SK-N-SH treated with all-trans-retinoic acid at 6 μM for 48 hours (cell line): ENCODE measurements around the gene RXRA.

Experiments used
- ATAC-seq: fragments of 200-7000 bp; cut with Tn5 transposase; 3 replicates; pipeline ENCODE4 v1.9.1; 2020; ENCODE audit warnings: mild to moderate bottlenecking, moderate library complexity
- BACH2 ChIP-seq: fragments of 250-450 bp; sonication (Bioruptor Pico); IDR thresholded peaks from 2 replicates; pipeline ENCODE4 v1.9.0; 2021; ENCODE audit warnings: mild to moderate bottlenecking, borderline replicate concordance
- CSDC2 ChIP-seq: fragments of 250-450 bp; sonication (Bioruptor Pico); IDR thresholded peaks from 2 replicates; pipeline ENCODE4 v1.5.0; 2020; ENCODE audit warnings: mild to moderate bottlenecking, moderate library complexity
- CSRNP3 ChIP-seq: fragments of 250-450 bp; sonication (Bioruptor Pico); IDR thresholded peaks from 2 replicates; pipeline ENCODE4 v1.5.1; 2021; ENCODE audit warnings: mild to moderate bottlenecking, moderate library complexity
- ESRRG ChIP-seq: fragments of 250-450 bp; sonication (Bioruptor Pico); IDR thresholded peaks from 2 replicates; pipeline ENCODE4 v1.6.1; 2021; ENCODE audit warnings: mild to moderate bottlenecking
- ISL1 ChIP-seq: fragments of 250-450 bp; sonication (Bioruptor Pico); IDR thresholded peaks from 2 replicates; pipeline ENCODE4 v2.1.2; 2022; ENCODE audit warnings: mild to moderate bottlenecking, moderate library complexity
- OSR1 ChIP-seq: fragments of 250-450 bp; sonication (Bioruptor Pico); IDR thresholded peaks from 2 replicates; pipeline ENCODE4 v1.8.0; 2022; ENCODE audit warnings: moderate library complexity, mild to moderate bottlenecking, inconsistent platforms
- PATZ1 ChIP-seq: fragments of 250-450 bp; sonication (Bioruptor Pico); IDR thresholded peaks from 2 replicates; pipeline ENCODE4 v1.8.0; 2020; ENCODE audit warnings: mild to moderate bottlenecking, moderate library complexity, borderline replicate concordance
- POU6F1 ChIP-seq: fragments of 250-450 bp; sonication (Bioruptor Pico); IDR thresholded peaks from 2 replicates; pipeline ENCODE4 v1.8.0; 2021; ENCODE audit warnings: low read depth, mild to moderate bottlenecking, moderate library complexity, borderline replicate concordance
- PPARA ChIP-seq: fragments of 250-450 bp; sonication (Bioruptor Pico); IDR thresholded peaks from 2 replicates; pipeline ENCODE4 v1.5.0; 2020; ENCODE audit warnings: mild to moderate bottlenecking, borderline replicate concordance
- RARB ChIP-seq: fragments of 250-450 bp; sonication (Bioruptor Pico); IDR thresholded peaks from 2 replicates; pipeline ENCODE4 v1.8.0; 2021; ENCODE audit warnings: mild to moderate bottlenecking, moderate library complexity
- SNAI2 ChIP-seq: fragments of 250-450 bp; sonication (Bioruptor Pico); IDR thresholded peaks from 2 replicates; pipeline ENCODE4 v1.5.0; 2020; ENCODE audit warnings: mild to moderate bottlenecking, moderate library complexity
- TCF4 ChIP-seq: fragments of 250-450 bp; sonication (Bioruptor Pico); IDR thresholded peaks from 2 replicates; pipeline ENCODE4 v1.8.0; 2021; ENCODE audit warnings: mild to moderate bottlenecking, moderate library complexity, borderline replicate concordance
- TSHZ2 ChIP-seq: fragments of 250-450 bp; sonication (Bioruptor Pico); IDR thresholded peaks from 2 replicates; pipeline ENCODE4 v1.5.0; 2020; ENCODE audit warnings: mild to moderate bottlenecking, moderate library complexity
- ZC3H10 ChIP-seq: fragments of 250-450 bp; sonication (Bioruptor Pico); IDR thresholded peaks from 2 replicates; pipeline ENCODE4 v1.5.1; 2021; ENCODE audit warnings: mild to moderate bottlenecking, moderate library complexity
- ZFP30 ChIP-seq: fragments of 450-650 bp; formaldehyde crosslinking; IDR thresholded peaks from 2 replicates; pipeline ENCODE4 v1.5.0; 2022; ENCODE audit warnings: mild to moderate bottlenecking, moderate library complexity
- ZNF565 ChIP-seq: fragments of 450-650 bp; formaldehyde crosslinking; conservative IDR thresholded peaks from 2 replicates; pipeline ENCODE4 v1.5.0; 2020; ENCODE audit warnings: low read depth, mild to moderate bottlenecking, moderate library complexity
- ZNF70 ChIP-seq: fragments of 450-650 bp; formaldehyde crosslinking; IDR thresholded peaks from 2 replicates; pipeline ENCODE4 v1.5.0; 2020; ENCODE audit warnings: mild to moderate bottlenecking, moderate library complexity
- ZNF8 ChIP-seq: fragments of 450-650 bp; formaldehyde crosslinking; IDR thresholded peaks from 2 replicates; pipeline ENCODE4 v1.5.0; 2020; ENCODE audit warnings: mild to moderate bottlenecking, moderate library complexity
- TF ChIP-seq, protein P1 (sequence below): fragments of 250-450 bp; sonication (Bioruptor Pico); IDR thresholded peaks from 2 replicates; pipeline ENCODE4 v1.5.1; 2020; ENCODE audit warnings: low read depth, mild to moderate bottlenecking, moderate library complexity

Gene RXRA

DNA sequence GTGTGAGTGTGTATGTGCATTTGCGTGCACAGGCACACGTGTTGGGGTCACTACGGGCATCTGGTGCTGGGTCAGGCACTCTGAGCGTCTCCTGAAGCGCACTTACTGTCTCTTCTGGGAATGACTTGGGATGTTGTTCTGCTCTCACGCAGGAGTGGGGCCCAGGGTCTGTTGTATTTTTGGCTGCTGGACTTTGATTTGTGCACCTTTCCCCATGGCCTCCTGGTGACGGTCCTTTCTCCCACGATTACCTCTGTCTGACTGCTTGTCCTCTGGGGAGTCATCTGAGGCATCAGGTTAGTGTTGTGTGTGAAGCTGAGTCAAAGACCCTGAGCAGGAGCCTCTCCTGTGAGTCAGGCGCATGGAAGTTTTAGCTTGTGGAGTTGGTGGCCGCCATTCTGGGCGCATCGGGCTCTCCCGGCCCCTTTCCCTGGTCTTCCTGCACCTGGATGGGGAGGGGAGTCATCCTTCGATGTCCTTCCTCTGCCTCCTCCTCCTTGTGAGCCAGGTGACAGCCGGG, 62.1 kb downstream of the RXRA start:
- no peak for ATAC-seq
- TF ChIP-seq ZC3H10 (CRISPR knock-in tag) (no peak), POU6F1 (CRISPR knock-in tag) (no peak), OSR1 (CRISPR knock-in tag) (no peak), RARB (CRISPR knock-in tag) (no peak)
- TF ChIP-seq, protein P1, sequence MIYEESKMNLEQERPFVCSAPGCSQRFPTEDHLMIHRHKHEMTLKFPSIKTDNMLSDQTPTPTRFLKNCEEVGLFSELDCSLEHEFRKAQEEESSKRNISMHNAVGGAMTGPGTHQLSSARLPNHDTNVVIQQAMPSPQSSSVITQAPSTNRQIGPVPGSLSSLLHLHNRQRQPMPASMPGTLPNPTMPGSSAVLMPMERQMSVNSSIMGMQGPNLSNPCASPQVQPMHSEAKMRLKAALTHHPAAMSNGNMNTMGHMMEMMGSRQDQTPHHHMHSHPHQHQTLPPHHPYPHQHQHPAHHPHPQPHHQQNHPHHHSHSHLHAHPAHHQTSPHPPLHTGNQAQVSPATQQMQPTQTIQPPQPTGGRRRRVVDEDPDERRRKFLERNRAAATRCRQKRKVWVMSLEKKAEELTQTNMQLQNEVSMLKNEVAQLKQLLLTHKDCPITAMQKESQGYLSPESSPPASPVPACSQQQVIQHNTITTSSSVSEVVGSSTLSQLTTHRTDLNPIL: no peak

GRCh38 chr9:134388976-134389375, 62.7 kb downstream of the RXRA start:
- no peak for ATAC-seq
- TF ChIP-seq SNAI2 (CRISPR knock-in tag): no peak
- no peak for TF ChIP-seq RARB (CRISPR knock-in tag)
- TF ChIP-seq TSHZ2: no peak
- no peak for TF ChIP-seq PATZ1 (CRISPR knock-in tag)
- no peak for TF ChIP-seq PPARA (CRISPR knock-in tag)
- TF ChIP-seq CSDC2 (CRISPR knock-in tag): no peak
- TF ChIP-seq ISL1: no peak

DNA sequence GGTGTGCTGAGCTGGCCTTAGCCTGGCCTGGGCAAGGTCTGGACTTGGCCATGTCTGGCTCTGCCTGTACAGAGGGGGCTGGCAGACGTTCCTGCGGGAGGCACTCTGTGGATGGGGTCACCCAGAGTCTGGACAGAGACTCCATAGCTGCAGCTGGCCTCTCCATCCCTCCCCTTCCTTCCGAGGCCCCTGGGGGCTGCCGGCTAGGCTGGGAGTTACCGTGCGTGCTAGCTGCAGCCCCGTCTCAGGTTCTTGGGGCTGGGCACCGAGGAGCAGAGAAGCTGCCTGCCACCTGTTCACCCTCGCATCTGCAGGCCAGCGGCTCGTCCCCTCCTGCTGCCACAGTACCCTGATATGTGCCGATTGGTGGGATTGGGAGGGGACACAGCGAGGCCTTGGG, 63.4 kb downstream of the RXRA start:
- no peak for ATAC-seq
- no peak for TF ChIP-seq RARB (CRISPR knock-in tag)
- no peak for TF ChIP-seq OSR1 (CRISPR knock-in tag)
- TF ChIP-seq PATZ1 (CRISPR knock-in tag): no peak
- no peak for TF ChIP-seq ISL1
- TF ChIP-seq SNAI2 (CRISPR knock-in tag): no peak
- TF ChIP-seq ZNF565 (CRISPR knock-in tag): no peak
- TF ChIP-seq CSRNP3 (CRISPR knock-in tag): no peak
- no peak for TF ChIP-seq ESRRG (CRISPR knock-in tag)
- no peak for TF ChIP-seq ZNF70 (CRISPR knock-in tag)
- TF ChIP-seq, protein P1: no peak
- TF ChIP-seq TCF4: no peak
- TF ChIP-seq BACH2 (CRISPR knock-in tag): no peak
- no peak for TF ChIP-seq ZNF8
- TF ChIP-seq ZFP30 (CRISPR knock-in tag): no peak
